Activated B cell treated with CpG ODN at 0.5 μM for 24 hours (primary cell): ENCODE data around the gene ANO6. TPM values are rescaled to one million over a fixed set of nuclear protein-coding genes. Genes with fewer than 3 reads are reported as not detected.

Experiments
- ATAC-seq: fragments of 200-7000 bp; cut with Tn5 transposase; one replicate; pipeline ENCODE4 v1.10.0; 2021; ENCODE audit warnings: low read depth, mild to moderate bottlenecking, moderate library complexity
- CTCF ChIA-PET: fragments of 350-600 bp; sonication (Branson Sonifier 250); formaldehyde crosslinking; loops from one replicate; lab custom pipeline; 2021; ENCODE audit warnings: antibody characterized with exemption; lab: Charles Lee
- POLR2A ChIA-PET: fragments of 350-600 bp; sonication (Branson Sonifier 250); formaldehyde crosslinking; loops from one replicate; lab custom pipeline; 2021; ENCODE audit warnings: antibody characterized with exemption; lab: Charles Lee
- DNase-seq: peaks from one replicate; pipeline ENCODE4 v3.0.0; 2022
- H3K27ac Mint-ChIP-seq: one replicate; pipeline ENCODE4 v1.8.0; 2020; ENCODE audit warnings: mixed read lengths
- H3K27me3 Mint-ChIP-seq: one replicate; pipeline ENCODE4 v1.8.0; 2021; ENCODE audit warnings: mixed read lengths
- H3K36me3 Mint-ChIP-seq: one replicate; pipeline ENCODE4 v1.8.0; 2021; ENCODE audit warnings: low read depth, mixed read lengths
- H3K4me1 Mint-ChIP-seq: one replicate; pipeline ENCODE4 v1.8.0; 2021; ENCODE audit warnings: mixed read lengths
- H3K4me3 Mint-ChIP-seq: one replicate; pipeline ENCODE4 v1.8.0; 2020; ENCODE audit warnings: mild to moderate bottlenecking, mixed read lengths
- H3K9me3 Mint-ChIP-seq: one replicate; pipeline ENCODE4 v1.8.0; 2020; ENCODE audit warnings: mixed read lengths
- CTCF ChIP-seq: fragments of 200-600 bp; IDR thresholded peaks from one replicate; pipeline ENCODE4 v1.8.0; 2022; ENCODE audit warnings: antibody characterized with exemption, mild to moderate bottlenecking
- intact Hi-C: fragments of 100-400 bp; cut with micrococcal nuclease; formaldehyde crosslinking; loops from one replicate; pipeline ENCODE4 v1.15.1; 2024
- total RNA-seq: library from RNA; stranded (reverse); gene quantifications from 2 replicates; pipeline ENCODE4 v1.2.3, GENCODE V29; 2022

Gene ANO6
- total RNA-seq, 1 donor from 2014 or later = 16.3 TPM

DNA sequence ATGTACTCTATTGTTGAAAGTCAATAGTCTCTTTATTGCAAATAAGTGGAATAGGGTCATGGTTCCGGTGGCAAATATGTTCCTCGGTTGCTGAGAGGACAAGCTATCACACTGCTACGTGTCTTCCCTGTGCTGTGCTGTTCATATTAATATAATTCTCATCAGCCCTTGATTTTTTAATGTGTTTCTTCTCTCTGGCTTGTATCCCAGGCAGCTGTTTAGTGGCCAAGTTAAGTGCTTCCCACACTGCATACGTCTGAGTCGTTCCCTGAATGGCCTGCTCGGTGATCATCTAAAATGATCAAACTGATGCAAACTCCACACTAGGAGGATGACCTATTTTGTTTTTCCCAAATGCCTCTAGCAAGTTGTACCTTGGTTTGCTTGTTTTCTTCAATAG lies 186.4 kb downstream of the ANO6 start:
- CTCF ChIA-PET = no interaction called here
- no peak for TF ChIP-seq CTCF
- POLR2A ChIA-PET = no interaction called here
- intact Hi-C loops = no loop called here
- Mint-ChIP-seq H3K27me3 (no peaks in the 10 kb centered on the region), H3K36me3 (peaks cover 54% of the 10 kb centered on the region), H3K4me3 (no peak overlapping the region), H3K9me3 (no peaks in the 10 kb centered on the region), H3K4me1 (no peaks in the 10 kb centered on the region), H3K27ac (no peak overlapping the region)
- no peak for DNase-seq
- no peak for ATAC-seq

GRCh38 chr12:45406988-45407850 lies 191.3 kb downstream of the ANO6 start:
- H3K27me3 Mint-ChIP-seq = no peaks in the 10 kb centered on the region
- ATAC-seq = no peak
- H3K4me1 Mint-ChIP-seq = no peaks in the 10 kb centered on the region
- H3K9me3 Mint-ChIP-seq = no peaks in the 10 kb centered on the region
- no peak overlapping the region for H3K4me3 Mint-ChIP-seq
- intact Hi-C loops = no loop called here
- no peak overlapping the region for H3K27ac Mint-ChIP-seq
- TF ChIP-seq CTCF = no peak
- CTCF ChIA-PET = no interaction called here
- no peak for DNase-seq
- POLR2A ChIA-PET = no interaction called here
- H3K36me3 Mint-ChIP-seq = peaks cover 72% of the 10 kb centered on the region

- Mint-ChIP-seq H3K27me3 (no peaks in the 10 kb centered on the region), H3K4me3 (no peak overlapping the region), H3K36me3 (peaks cover 64% of the 10 kb centered on the region), H3K27ac (no peak overlapping the region), H3K9me3 (no peaks in the 10 kb centered on the region), H3K4me1 (no peaks in the 10 kb centered on the region)
- ATAC-seq (no peak), DNase-seq (no peak)
- no peak for TF ChIP-seq CTCF
- POLR2A ChIA-PET = no interaction called here
- intact Hi-C loops = no loop called here
- CTCF ChIA-PET = no interaction called here
These were observed 192.3 kb downstream of the ANO6 start for GRCh38 chr12:45407981-45408728.

DNA sequence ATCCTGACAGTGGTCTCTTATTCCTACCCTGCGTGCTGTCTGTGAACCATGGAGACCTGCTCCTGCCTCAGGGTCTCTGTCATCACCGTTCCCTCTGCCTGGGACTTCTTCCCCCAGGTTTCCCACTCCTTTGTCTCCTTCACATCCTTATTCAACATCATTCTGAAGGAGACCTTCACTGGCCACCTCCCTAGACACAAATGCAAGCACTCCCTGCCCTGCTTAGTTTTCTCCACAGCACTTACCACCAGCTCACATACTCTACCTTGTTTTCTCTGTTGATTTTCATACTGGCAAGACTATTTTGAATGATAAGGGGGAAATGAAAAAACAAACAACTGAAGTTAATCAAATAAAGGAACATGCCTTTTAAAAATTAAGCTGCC lies 192.8 kb downstream of the ANO6 start:
- CTCF ChIA-PET = no interaction called here
- Mint-ChIP-seq H3K9me3 (no peaks in the 10 kb centered on the region), H3K4me1 (no peaks in the 10 kb centered on the region), H3K27ac (no peak overlapping the region), H3K36me3 (peaks cover 59% of the 10 kb centered on the region), H3K27me3 (no peaks in the 10 kb centered on the region), H3K4me3 (no peak overlapping the region)
- no peak for TF ChIP-seq CTCF
- DNase-seq = no peak
- intact Hi-C loops = no loop called here
- no peak for ATAC-seq
- POLR2A ChIA-PET = no interaction called here

DNA sequence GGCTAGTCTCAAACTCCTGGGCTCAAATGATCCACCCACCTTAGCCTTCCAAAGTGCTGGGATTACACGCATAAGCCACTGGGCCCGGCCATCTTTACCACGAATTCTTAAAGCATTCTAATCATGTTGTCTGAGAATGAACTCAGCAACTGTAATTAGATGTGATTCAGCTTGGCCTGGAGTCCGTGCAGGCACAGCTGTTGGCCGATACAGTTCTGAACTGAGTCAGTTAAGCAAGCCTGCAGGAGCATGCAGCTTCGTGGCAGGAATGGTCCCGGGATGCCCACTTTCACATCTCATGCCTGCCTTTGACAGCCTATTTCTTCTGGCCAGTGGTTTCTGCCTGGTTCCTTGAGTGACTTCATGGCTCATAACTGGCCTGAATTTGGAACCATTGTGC lies 194.1 kb downstream of the ANO6 start:
- Mint-ChIP-seq H3K9me3 (no peaks in the 10 kb centered on the region), H3K4me3 (no peak overlapping the region), H3K36me3 (peaks cover 50% of the 10 kb centered on the region), H3K27ac (no peak overlapping the region), H3K27me3 (no peaks in the 10 kb centered on the region), H3K4me1 (no peaks in the 10 kb centered on the region)
- intact Hi-C loops = no loop called here
- POLR2A ChIA-PET = no interaction called here
- ATAC-seq (no peak), DNase-seq (no peak)
- no peak for TF ChIP-seq CTCF
- CTCF ChIA-PET = no interaction called here
